IMR-90 (cell line): ENCODE data around the gene PRLR. TPM values are rescaled to one million over a fixed set of nuclear protein-coding genes. Genes with fewer than 3 reads are reported as not detected.
"Not testable (repeated sequence)": the region's sequence is repeated elsewhere in the genome, so short reads cannot be mapped to it uniquely, and the experiment has no call there.

Source experiments
- ATAC-seq: fragments of 200-7000 bp; cut with Tn5 transposase; 2 replicates; pipeline ENCODE4 v1.9.1; 2020; ENCODE audit warnings: low read depth, mild to moderate bottlenecking, moderate library complexity
- BruUV-seq: library from RNA; stranded (reverse); fragments of 400-500 nt; replicated peaks from 2 replicates; lab custom pipeline; 2021; lab: Mats Ljungman, UMichigan
- CTCF ChIA-PET: fragments of 300-600 bp; formaldehyde crosslinking; extraction: SDS; loops from one replicate; lab custom pipeline; 2021; ENCODE audit warnings: antibody characterized with exemption; lab: Yijun Ruan, JAX
- POLR2A ChIA-PET: fragments of 300-600 bp; sonication (Branson Sonifier 250); formaldehyde crosslinking; loops from one replicate; lab custom pipeline; 2022; ENCODE audit warnings: antibody characterized with exemption; ENCODE audit not compliant: unreplicated experiment; lab: Charles Lee
- DNase-seq: peaks from one replicate; pipeline ENCODE4 v3.0.0; 2013
- H2AFZ ChIP-seq: replicated peaks from 2 replicates; pipeline ENCODE3; 2013; ENCODE audit warnings: low read length, mild to moderate bottlenecking; ENCODE audit not compliant: poor library complexity
- H2AK5ac ChIP-seq: 2 replicates; pipeline ENCODE4 v1.6.1; 2013; ENCODE audit warnings: low read depth, low read length, inconsistent platforms
- H2AK9ac ChIP-seq: replicated peaks from 2 replicates; pipeline ENCODE3; 2013; ENCODE audit warnings: mild to moderate bottlenecking, low read depth, low read length, moderate library complexity; ENCODE audit not compliant: poor library complexity
- H2BK120ac ChIP-seq: 2 replicates; pipeline ENCODE4 v1.6.1; 2013; ENCODE audit warnings: low read depth, low read length, inconsistent platforms
- H2BK15ac ChIP-seq: 3 replicates; pipeline ENCODE4 v1.6.1; 2013; ENCODE audit warnings: low read depth, low read length, inconsistent platforms
- H2BK20ac ChIP-seq: 2 replicates; pipeline ENCODE4 v1.6.1; 2013; ENCODE audit warnings: low read depth, mild to moderate bottlenecking, inconsistent platforms, low read length, moderate library complexity
- H2BK5ac ChIP-seq: 2 replicates; pipeline ENCODE4 v1.6.1; 2013; ENCODE audit warnings: mild to moderate bottlenecking, low read depth, low read length, inconsistent platforms; ENCODE audit not compliant: poor library complexity, severe bottlenecking
- H3K14ac ChIP-seq: replicated peaks from 2 replicates; pipeline ENCODE4 v1.6.1; 2013; ENCODE audit warnings: low read depth, low read length, inconsistent platforms
- H3K18ac ChIP-seq: 2 replicates; pipeline ENCODE4 v1.6.1; 2013; ENCODE audit warnings: low read depth, low read length, control low read depth
- H3K23ac ChIP-seq: 2 replicates; pipeline ENCODE4 v1.6.1; 2013; ENCODE audit warnings: low read depth, low read length, inconsistent platforms
- H3K27ac ChIP-seq: 2 replicates; pipeline ENCODE4 v1.5.1; 2013; ENCODE audit warnings: mild to moderate bottlenecking, control low read depth, low read length; ENCODE audit not compliant: insufficient read depth
- H3K27me3 ChIP-seq: 2 replicates; pipeline ENCODE4 v1.6.1; 2013; ENCODE audit warnings: low read length; ENCODE audit not compliant: control insufficient read depth, insufficient read depth
- H3K36me3 ChIP-seq: 2 replicates; pipeline ENCODE4 v1.6.1; 2013; ENCODE audit warnings: low read length, mixed read lengths; ENCODE audit not compliant: control insufficient read depth, insufficient read depth
- H3K4ac ChIP-seq: 2 replicates; pipeline ENCODE4 v1.6.1; 2013; ENCODE audit warnings: low read depth, low read length, inconsistent platforms
- H3K4me1 ChIP-seq: 2 replicates; pipeline ENCODE4 v1.6.1; 2013; ENCODE audit warnings: low read length, mixed read lengths; ENCODE audit not compliant: control insufficient read depth, insufficient read depth
- H3K4me2 ChIP-seq: 2 replicates; pipeline ENCODE4 v1.6.1; 2013; ENCODE audit warnings: low read depth, mild to moderate bottlenecking, control low read depth, low read length, moderate library complexity
- H3K4me3 ChIP-seq: 2 replicates; pipeline ENCODE4 v1.5.1; 2013; ENCODE audit warnings: low read depth, mild to moderate bottlenecking, control low read depth, low read length, moderate library complexity; ENCODE audit not compliant: insufficient read depth
- H3K56ac ChIP-seq: 2 replicates; pipeline ENCODE4 v1.6.1; 2013; ENCODE audit warnings: low read length, inconsistent platforms; ENCODE audit not compliant: insufficient read depth; ENCODE audit errors: extremely low read depth
- H3K79me1 ChIP-seq, 2 experiments: 2 replicates each; pipeline ENCODE4 v1.6.1; 2013; ENCODE audit warnings: low read length in 2 of 2, inconsistent platforms in 1 of 2, low read depth in 1 of 2
- H3K9ac ChIP-seq: 2 replicates; pipeline ENCODE4 v1.6.1; 2013; ENCODE audit warnings: low read depth, low read length, control low read depth
- H3K9me1 ChIP-seq: 2 replicates; pipeline ENCODE4 v1.6.1; 2013; ENCODE audit warnings: low read length, inconsistent platforms; ENCODE audit not compliant: insufficient read depth
- H3K9me3 ChIP-seq: 2 replicates; pipeline ENCODE4 v1.6.1; 2013; ENCODE audit warnings: low read length; ENCODE audit not compliant: control insufficient read depth, insufficient read depth
- H4K20me1 ChIP-seq: 2 replicates; pipeline ENCODE4 v1.6.1; 2013; ENCODE audit warnings: low read length, inconsistent platforms; ENCODE audit not compliant: insufficient read depth
- H4K5ac ChIP-seq: 2 replicates; pipeline ENCODE4 v1.6.1; 2013; ENCODE audit warnings: mild to moderate bottlenecking, low read depth, low read length, control low read depth
- H4K8ac ChIP-seq, 2 experiments: 2 replicates each; pipeline ENCODE4 v1.6.1; 2013; ENCODE audit warnings: low read depth in 2 of 2, low read length in 2 of 2, control low read depth in 1 of 2, inconsistent platforms in 1 of 2
- H4K91ac ChIP-seq: 2 replicates; pipeline ENCODE4 v1.6.1; 2013; ENCODE audit warnings: low read depth, low read length, inconsistent platforms; ENCODE audit not compliant: insufficient read depth
- CEBPB ChIP-seq: IDR thresholded peaks from 2 replicates; pipeline ENCODE4 v1.6.1; 2012; ENCODE audit warnings: low read depth, low read length, improper control_type of control experiment
- MAFK ChIP-seq: IDR thresholded peaks from 2 replicates; pipeline ENCODE4 v1.6.1; 2012; ENCODE audit warnings: low read depth, low read length, improper control_type of control experiment
- MAZ ChIP-seq: IDR thresholded peaks from 2 replicates; pipeline ENCODE4 v1.6.1; 2012; ENCODE audit warnings: low read depth, mild to moderate bottlenecking, low read length, improper control_type of control experiment, moderate library complexity, borderline replicate concordance
- MXI1 ChIP-seq: IDR thresholded peaks from 2 replicates; pipeline ENCODE4 v1.6.1; 2012; ENCODE audit warnings: low read depth, mild to moderate bottlenecking, low read length, moderate library complexity, borderline replicate concordance
- RCOR1 ChIP-seq: IDR thresholded peaks from 2 replicates; pipeline ENCODE4 v1.6.1; 2012; ENCODE audit warnings: mild to moderate bottlenecking, low read length, improper control_type of control experiment; ENCODE audit not compliant: insufficient replicate concordance
- WGBS, 2 experiments: methylation state at CpG; one replicate each; pipeline versions ENCODE4 v1.1.5 to v1.1.7; 2013; ENCODE audit warnings: missing lambda C conversion rate in 2 of 2; ENCODE audit not compliant: insufficient read length in 1 of 2; ENCODE audit errors: extremely low coverage in 2 of 2; 5-methylcytosine and 5-hydroxymethylcytosine counted together
- dilution Hi-C: fragments of 300-500 bp; cut with HindIII; formaldehyde crosslinking; loops from one replicate; pipeline ENCODE4 v1.14.3; 2018; ENCODE audit warnings: low sequenced_read_pairs; ENCODE audit not compliant: unreplicated experiment
- in situ Hi-C: fragments of 300-500 bp; cut with MboI; formaldehyde crosslinking; loops from 3 replicates; pipeline ENCODE4 v1.14.3; 2019; ENCODE audit warnings: low sequenced_read_pairs, inconsistent platforms, mixed read lengths
- intact Hi-C: fragments of 100-400 bp; cut with micrococcal nuclease; formaldehyde crosslinking; loops from 2 replicates; pipeline ENCODE4 v1.10.0; 2022
- polyA plus RNA-seq, 3 experiments: library from polyadenylated mRNA; depleted of rRNA; stranded (reverse); fragments of >200 nt; gene quantifications; 2 replicates each; pipeline ENCODE4 v1.2.3, GENCODE V29; 2012; ENCODE audit warnings: low replicate concordance in 1 of 3
- total RNA-seq: library from RNA; depleted of rRNA; stranded (reverse); fragments of >200 nt; gene quantifications from 2 replicates; pipeline ENCODE4 v1.2.3, GENCODE V29; 2012

Gene PRLR
- total and polyA plus RNA-seq, 2 of the 4 experiments (the other 2 are of a cell fraction) = 0.24 to 0.54 TPM

DNA sequence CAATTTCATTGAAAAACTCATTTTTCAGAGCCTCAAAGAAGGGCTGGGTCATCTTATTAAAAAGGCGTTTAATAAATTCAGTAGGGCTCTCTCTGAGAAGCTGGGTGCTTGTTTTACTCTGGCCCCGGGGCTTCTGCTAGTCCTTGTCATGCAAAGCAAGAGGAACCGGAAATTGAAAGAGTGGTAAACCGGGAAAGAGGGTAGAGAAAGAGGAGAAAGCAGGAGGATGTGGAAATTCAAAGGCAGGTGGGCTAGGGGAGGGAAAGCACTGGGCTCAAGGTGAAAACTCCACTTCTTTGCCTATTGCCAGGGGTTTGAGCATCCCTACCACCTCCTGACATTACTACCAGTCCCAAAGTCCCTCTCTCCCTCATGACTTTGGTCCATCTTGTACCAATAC lies 118.0 kb downstream of the PRLR start:
- no peak overlapping the region for H2AK5ac ChIP-seq
- CTCF ChIA-PET = no interaction called here
- peaks cover 2% of the 10 kb centered on the region; the same call in 1 of the 2 replicates for H3K27me3 ChIP-seq
- no peak overlapping the region for H3K4me2 ChIP-seq
- no peak overlapping the region for H2AK9ac ChIP-seq
- TF ChIP-seq MAFK (no peak), MXI1 (no peak), MAZ (no peak), RCOR1 (no peak), CEBPB (no peak)
- H3K27ac ChIP-seq = no peak overlapping the region
- H3K79me1 ChIP-seq = no peaks in the 10 kb centered on the region
- POLR2A ChIA-PET = no interaction called here
- no peak overlapping the region for H3K18ac ChIP-seq
- no peak overlapping the region for H4K91ac ChIP-seq
- no peak overlapping the region for H3K14ac ChIP-seq
- no peak overlapping the region for H4K8ac ChIP-seq
- intact Hi-C loops (no loop called here), in situ Hi-C loops (no loop called here), dilution Hi-C loops (no loop called here)
- H3K36me3 ChIP-seq = no peaks in the 10 kb centered on the region
- H3K56ac ChIP-seq = no peak overlapping the region
- 60% methylated on average over 2 of the region's 4 CpGs; no CpG with 5 or more reads in 1 of the 2 experiments for WGBS, 2 experiments
- H3K9ac ChIP-seq = no peak overlapping the region
- no peaks in the 10 kb centered on the region for H4K20me1 ChIP-seq
- BruUV-seq = no TSS peak
- no peaks in the 10 kb centered on the region; the same call in 1 of the 2 replicates for H3K9me1 ChIP-seq
- H2BK5ac ChIP-seq = no peak overlapping the region
- no peak overlapping the region for H2AFZ ChIP-seq
- no peak for DNase-seq
- no peak overlapping the region for H3K23ac ChIP-seq
- H3K9me3 ChIP-seq = no peaks in the 10 kb centered on the region
- ATAC-seq = no peak
- H3K4me3 ChIP-seq = no peak overlapping the region
- H2BK20ac ChIP-seq = no peak overlapping the region
- no peak overlapping the region for H4K5ac ChIP-seq
- H3K4me1 ChIP-seq = peaks cover 4% of the 10 kb centered on the region
- no peak overlapping the region for H2BK120ac ChIP-seq
- H3K4ac ChIP-seq = no peak overlapping the region
- no peak overlapping the region for H2BK15ac ChIP-seq

GRCh38 chr5:35104550-35104949 lies 125.7 kb downstream of the PRLR start:
- H4K20me1 ChIP-seq, H3K79me1 ChIP-seq, H3K36me3 ChIP-seq, in situ Hi-C loops, H3K27me3 ChIP-seq, H2BK20ac ChIP-seq, BruUV-seq, H3K9me3 ChIP-seq, H2BK120ac ChIP-seq, POLR2A ChIA-PET, H2AK5ac ChIP-seq, H3K4me1 ChIP-seq, H3K4me3 ChIP-seq, H4K91ac ChIP-seq, H3K23ac ChIP-seq, H2BK15ac ChIP-seq, H2AFZ ChIP-seq, H3K4ac ChIP-seq, H2AK9ac ChIP-seq, ATAC-seq, H3K9me1 ChIP-seq, DNase-seq, H3K4me2 ChIP-seq, H3K56ac ChIP-seq, H3K27ac ChIP-seq, H3K14ac ChIP-seq, H3K18ac ChIP-seq, H4K5ac ChIP-seq, H2BK5ac ChIP-seq, H3K9ac ChIP-seq, H4K8ac ChIP-seq, intact Hi-C loops, CTCF ChIA-PET, dilution Hi-C loops: not testable (repeated sequence)
- 100% methylated on average over 3 of the region's 11 CpGs; no CpG with 5 or more reads in 1 of the 2 experiments for WGBS, 2 experiments
